CD4-positive, alpha-beta T cell treated with Interleukin-17A for 4 hours (primary cell): ENCODE results near the gene PRCD.
"Not testable (repeated sequence)": the region's sequence is repeated elsewhere in the genome, so short reads cannot be mapped to it uniquely, and the experiment has no call there.

Source experiments
- DNase-seq: peaks from one replicate; pipeline ENCODE4 v3.0.0-alpha.2; 2020; ENCODE audit warnings: mixed read lengths

PRCD gene

DNA sequence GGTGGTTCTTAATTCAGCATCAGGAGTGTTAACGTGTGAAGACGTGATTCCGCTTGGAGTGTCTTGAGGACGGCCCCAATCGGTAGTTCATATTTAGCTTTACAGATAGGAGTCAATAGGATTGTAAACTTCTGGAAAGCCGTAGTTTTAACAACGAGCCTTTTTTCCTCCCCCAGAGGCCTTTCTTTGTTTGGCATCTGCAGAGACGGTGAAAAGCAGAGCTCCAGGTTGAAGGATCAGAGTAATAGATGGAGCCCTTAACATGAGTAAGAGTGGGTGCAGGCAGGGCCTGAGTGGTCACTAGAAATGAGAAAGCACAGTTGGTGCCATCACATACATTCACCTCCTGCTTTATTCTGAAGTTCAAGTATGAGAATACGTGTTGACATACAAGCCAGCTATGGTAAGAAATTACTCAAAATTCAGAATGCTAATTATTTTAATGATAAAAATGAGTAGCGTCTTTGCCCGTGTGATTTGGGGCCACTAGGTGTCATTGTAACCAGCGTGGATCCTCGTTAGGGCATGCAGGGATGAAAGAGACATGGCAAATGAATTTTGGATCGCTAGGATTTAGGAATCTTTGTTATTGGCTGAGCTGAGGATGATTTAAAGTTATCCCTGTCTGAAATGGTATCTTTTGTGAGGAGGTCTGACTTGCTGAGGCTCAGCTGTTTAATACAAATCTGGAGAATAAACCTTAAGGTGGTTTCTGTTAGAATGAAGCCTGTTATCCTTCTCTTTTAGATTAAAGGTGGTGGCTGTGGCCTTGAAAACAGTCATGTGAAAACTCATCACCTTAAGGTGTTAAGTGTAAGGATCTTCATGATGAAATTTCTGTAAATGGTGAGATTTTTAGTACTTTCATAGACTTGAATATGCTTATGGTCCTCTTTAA lies 18.6 kb downstream of the PRCD start:
- peak; percentile 43 for DNase-seq

DNA sequence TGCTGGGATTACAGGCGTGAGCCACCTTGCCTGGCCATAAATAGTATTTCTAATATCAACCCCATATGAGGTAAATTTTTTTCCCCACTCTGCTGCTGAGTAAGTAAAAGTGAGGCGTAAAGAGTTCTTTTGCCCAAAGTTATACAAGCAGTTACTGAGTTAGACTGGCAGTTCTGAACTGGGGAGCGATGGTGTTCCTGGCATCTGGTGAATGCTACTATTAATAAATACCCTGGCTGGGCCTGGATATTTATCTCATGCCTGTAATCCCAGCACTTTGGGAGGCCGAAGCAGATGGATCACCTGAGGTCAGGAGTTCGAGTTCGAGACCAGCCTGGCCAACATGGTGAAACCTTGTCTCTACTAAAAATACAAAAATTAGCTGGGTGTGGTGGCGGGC lies 19.6 kb downstream of the PRCD start:
- DNase-seq, result not testable (repeated sequence)

GRCh38 chr17:76560036-76560876 lies 20.4 kb downstream of the PRCD start:
- no peak for DNase-seq

- no peak for DNase-seq
These were observed 21.0 kb downstream of the PRCD start for GRCh38 chr17:76560877-76561221.

DNA sequence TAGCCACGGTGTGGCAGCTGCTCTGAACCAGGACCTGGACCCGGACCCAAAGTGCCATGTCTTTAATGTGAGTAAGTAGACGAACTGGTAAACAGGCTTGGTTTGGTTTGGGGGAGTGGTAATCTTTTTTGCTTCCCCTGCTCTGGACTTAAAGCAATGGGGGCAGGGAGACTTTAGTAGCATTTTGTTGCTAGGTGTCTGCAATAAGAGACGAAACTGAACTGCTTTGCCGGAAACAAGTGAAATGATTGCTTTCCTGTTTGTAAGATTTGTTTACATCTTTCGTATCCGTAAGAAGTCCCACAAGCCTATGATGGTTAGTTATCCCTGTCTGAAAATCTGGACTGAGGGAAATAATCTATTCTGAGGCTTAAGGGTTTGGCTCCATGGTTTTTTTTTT lies 21.5 kb downstream of the PRCD start:
- no peak for DNase-seq

GRCh38 chr17:76561799-76562268 lies 22.0 kb downstream of the PRCD start:
- DNase-seq, result no peak

DNA sequence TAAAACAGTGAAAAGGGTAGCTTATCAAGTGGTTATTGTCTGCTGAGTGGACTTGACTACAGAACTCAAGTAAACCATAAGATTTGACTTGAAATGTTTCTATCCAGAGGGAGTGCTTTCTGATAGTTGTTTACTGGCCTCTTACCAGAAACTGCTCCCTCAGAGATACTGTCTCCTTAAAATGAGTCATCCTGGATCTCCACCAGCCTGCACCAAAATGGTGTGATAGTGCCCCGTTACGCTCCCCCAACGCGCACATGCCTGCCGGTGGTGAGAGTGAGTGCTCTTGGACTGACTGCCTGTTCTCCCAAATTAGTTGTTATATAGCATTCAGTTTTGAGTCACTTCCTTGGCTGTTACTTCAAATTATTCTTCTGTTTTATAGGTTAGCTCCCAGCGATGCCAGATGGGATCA lies 22.9 kb downstream of the PRCD start:
- DNase-seq, result no peak

DNA sequence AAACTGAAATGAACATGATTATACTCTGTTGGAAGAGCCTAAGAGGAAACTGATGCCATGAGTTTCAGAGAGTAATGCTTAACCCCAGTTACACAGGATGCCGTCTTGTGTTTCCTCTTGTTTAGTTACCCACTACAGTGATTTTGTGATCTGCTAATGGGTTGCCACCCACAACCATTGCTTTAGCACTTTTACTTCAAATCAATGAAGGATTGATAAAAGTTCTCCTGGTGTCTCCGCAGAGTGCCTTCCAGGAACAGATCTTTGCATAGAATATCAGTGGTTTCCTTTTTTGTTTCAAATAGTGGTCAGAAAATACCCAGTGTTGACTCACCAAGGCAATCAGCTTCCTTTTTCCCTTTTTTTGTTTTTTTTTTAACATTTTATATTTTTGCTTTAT lies 23.5 kb downstream of the PRCD start:
- not testable (repeated sequence) for DNase-seq

- peak; percentile 45 for DNase-seq
These were observed 25.3 kb downstream of the PRCD start for GRCh38 chr17:76564991-76565727.

GRCh38 chr17:76565728-76566612 lies 26.1 kb downstream of the PRCD start:
- no peak for DNase-seq

DNA sequence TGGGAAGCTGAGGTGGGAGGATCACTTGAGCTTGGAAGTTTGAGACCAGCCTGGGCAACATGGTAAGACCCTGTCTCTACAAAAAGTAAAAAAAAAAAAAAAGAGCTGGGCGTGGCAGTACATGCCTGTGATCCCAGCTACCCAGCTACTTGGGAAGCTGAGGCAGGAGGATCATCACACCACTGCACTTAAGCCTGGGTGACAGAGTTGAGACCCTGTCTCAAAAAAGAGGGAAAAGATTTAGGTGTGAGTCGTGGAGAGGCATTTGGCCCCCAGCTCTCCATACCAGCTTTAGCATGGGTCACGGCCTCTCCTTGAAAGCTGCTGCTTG lies 26.7 kb downstream of the PRCD start:
- no peak for DNase-seq

DNA sequence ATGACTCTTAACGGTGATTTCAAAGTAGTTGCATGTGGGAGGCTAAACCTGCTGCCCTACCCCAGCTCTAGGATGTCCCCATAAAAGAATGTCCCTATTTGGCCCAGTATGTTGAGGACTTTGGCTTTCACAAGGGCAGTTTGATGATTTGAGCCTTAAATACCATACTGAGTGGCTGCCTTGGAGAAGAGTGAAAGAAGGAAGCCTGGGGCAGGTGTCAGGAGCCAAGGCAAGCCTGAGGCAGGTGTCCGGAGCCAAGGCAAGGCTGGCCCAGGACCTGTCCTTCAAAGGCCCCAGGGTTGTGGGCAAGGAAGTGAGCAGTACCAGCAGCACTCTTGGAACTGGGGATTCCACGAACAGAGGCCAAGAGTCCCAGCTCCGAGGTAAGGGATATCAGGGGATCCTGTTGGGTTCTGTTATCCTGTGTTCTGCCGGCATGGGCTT lies 27.2 kb downstream of the PRCD start:
- no peak for DNase-seq

GRCh38 chr17:76567634-76568432 lies 28.0 kb downstream of the PRCD start:
- no peak for DNase-seq

DNA sequence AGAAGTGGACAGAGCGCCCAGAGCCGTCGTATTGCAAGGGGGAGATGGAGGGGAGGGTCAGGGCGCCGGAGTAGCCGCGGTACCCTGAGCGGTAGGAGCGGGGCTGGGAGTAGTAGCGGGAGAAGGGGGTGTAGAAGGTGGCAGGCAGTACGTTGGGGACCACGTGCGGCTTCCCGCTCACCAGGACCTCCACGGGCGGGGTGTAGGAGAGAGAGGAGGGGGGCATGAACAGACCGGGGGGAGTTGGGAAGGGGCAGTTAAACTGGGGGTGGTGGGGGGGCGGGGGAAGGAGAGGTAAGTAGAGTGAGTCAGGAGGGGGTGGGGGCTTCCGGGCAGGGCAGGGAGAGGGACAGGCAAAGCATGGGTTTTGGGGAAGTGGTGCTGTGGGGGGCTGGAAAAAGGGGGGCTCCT lies 29.0 kb downstream of the PRCD start:
- DNase-seq, result no peak

GRCh38 chr17:76569607-76570279 lies 29.9 kb downstream of the PRCD start:
- DNase-seq, result no peak

DNA sequence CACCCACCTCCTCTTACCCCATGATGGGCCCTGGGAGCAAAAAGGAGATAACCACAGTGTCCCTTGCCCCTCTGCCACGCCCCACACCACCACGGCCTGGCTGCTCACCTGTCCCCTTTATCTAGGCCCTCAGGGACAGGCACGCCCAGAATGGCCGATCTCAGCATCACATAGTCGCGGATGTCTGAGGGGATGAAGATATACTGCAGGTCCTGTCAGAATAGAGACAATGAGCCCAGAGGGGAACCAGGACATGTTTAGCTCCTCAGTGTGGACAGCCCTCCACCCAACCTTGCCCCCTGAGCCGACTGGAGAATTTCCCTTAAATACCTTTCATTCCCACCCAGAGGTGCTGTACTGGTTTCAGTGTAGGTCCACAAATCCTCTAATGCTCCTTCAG lies 30.6 kb downstream of the PRCD start:
- no peak for DNase-seq

- no peak for DNase-seq
These were observed 31.1 kb downstream of the PRCD start for GRCh38 chr17:76570877-76571471.

- no peak for DNase-seq
These were observed 32.5 kb downstream of the PRCD start for GRCh38 chr17:76572201-76572910.

- DNase-seq, result no peak
These were observed 33.3 kb downstream of the PRCD start for GRCh38 chr17:76573096-76573495.

GRCh38 chr17:76574166-76574565 lies 34.3 kb downstream of the PRCD start:
- no peak for DNase-seq
